H1 (cell line): Measurements from ENCODE around the gene PDE8B. TPM values are rescaled to one million over a fixed set of nuclear protein-coding genes. Genes with fewer than 3 reads are reported as not detected.

ENCODE experiments used
- CTCF ChIA-PET: fragments of 300-600 bp; sonication (Branson Sonifier 250); formaldehyde crosslinking; loops from one replicate; lab custom pipeline; 2021; ENCODE audit not compliant: partially characterized antibody; lab: Charles Lee
- POLR2A ChIA-PET: fragments of 300-600 bp; sonication (Branson Sonifier 250); formaldehyde crosslinking; loops from one replicate; lab custom pipeline; 2021; ENCODE audit warnings: inconsistent platforms; ENCODE audit not compliant: partially characterized antibody; lab: Charles Lee
- DNase-seq, 2 experiments: peaks; one replicate each; pipeline versions ENCODE4 v3.0.0 to v3.0.0-alpha.2; 2010 to 2022; ENCODE audit warnings: low spot score in 2 of 2, low read depth in 1 of 2, mixed read lengths in 1 of 2
- FAIRE-seq: peaks from 2 replicates; lab custom pipeline; 2011; peaks lifted over from hg19 to GRCh38; lab: Jason Lieb, UNC
- H2AFZ ChIP-seq: 2 replicates; pipeline ENCODE4 v1.8.1; 2012; ENCODE audit warnings: low read length, inconsistent platforms
- H2AK5ac ChIP-seq: 2 replicates; pipeline ENCODE4 v1.6.1; 2013; ENCODE audit warnings: low read depth, low read length
- H2BK120ac ChIP-seq: replicated peaks from 2 replicates; pipeline ENCODE3; 2013; ENCODE audit warnings: low read depth, low read length, inconsistent platforms
- H2BK12ac ChIP-seq: 2 replicates; pipeline ENCODE4 v1.6.1; 2013; ENCODE audit warnings: low read depth, low read length
- H2BK15ac ChIP-seq: 2 replicates; pipeline ENCODE4 v1.6.1; 2013; ENCODE audit warnings: low read length
- H2BK20ac ChIP-seq: 2 replicates; pipeline ENCODE4 v1.6.1; 2013; ENCODE audit warnings: low read length
- H2BK5ac ChIP-seq: 2 replicates; pipeline ENCODE4 v1.6.1; 2013; ENCODE audit warnings: low read depth, low read length
- H3K14ac ChIP-seq: 2 replicates; pipeline ENCODE4 v1.6.1; 2013; ENCODE audit warnings: inconsistent platforms; ENCODE audit not compliant: insufficient read length
- H3K18ac ChIP-seq: 2 replicates; pipeline ENCODE4 v1.6.1; 2013; ENCODE audit warnings: low read length; ENCODE audit errors: extremely low read depth
- H3K23ac ChIP-seq: 2 replicates; pipeline ENCODE4 v1.6.1; 2013; ENCODE audit warnings: inconsistent platforms; ENCODE audit not compliant: insufficient read length
- H3K23me2 ChIP-seq: 2 replicates; pipeline ENCODE4 v1.6.1; 2013; ENCODE audit warnings: low read depth, low read length
- H3K27ac ChIP-seq: 2 replicates; pipeline ENCODE4 v1.6.1; 2011; ENCODE audit warnings: low read depth, low read length, inconsistent platforms
- H3K27me3 ChIP-seq, 4 experiments: replicated peaks in 1 of 4; 1 replicate in 1 of 4; 2 replicates in 3 of 4; pipeline versions ENCODE4 v1.6.1 to v1.8.1; 2011 to 2013; ENCODE audit warnings: low read length in 3 of 4, mild to moderate bottlenecking in 3 of 4, inconsistent platforms in 2 of 4, mixed read lengths in 2 of 4, moderate library complexity in 1 of 4; ENCODE audit not compliant: control insufficient read depth in 3 of 4, insufficient read depth in 3 of 4; ENCODE audit errors: extremely low read depth in 1 of 4
- H3K36me3 ChIP-seq, 4 experiments: 2 replicates each; pipeline versions ENCODE4 v1.6.1 to v1.8.1; 2011 to 2013; ENCODE audit warnings: mild to moderate bottlenecking in 4 of 4, low read length in 3 of 4, moderate library complexity in 2 of 4, control low read depth in 1 of 4, inconsistent platforms in 1 of 4; ENCODE audit not compliant: insufficient read depth in 4 of 4, control insufficient read depth in 2 of 4
- H3K4ac ChIP-seq: replicated peaks from 2 replicates; pipeline ENCODE3; 2013; ENCODE audit warnings: low read length, low read depth, mixed read lengths, inconsistent platforms; ENCODE audit not compliant: insufficient read length
- H3K4me1 ChIP-seq, 4 experiments: replicated peaks in 1 of 4; 1 replicate in 1 of 4; 2 replicates in 3 of 4; pipeline versions ENCODE4 v1.6.1 to v1.8.1; 2011 to 2013; ENCODE audit warnings: low read length in 3 of 4, inconsistent platforms in 2 of 4, mixed read lengths in 1 of 4; ENCODE audit not compliant: insufficient read depth in 4 of 4, control insufficient read depth in 3 of 4
- H3K4me2 ChIP-seq, 2 experiments: 2 replicates each; pipeline versions ENCODE4 v1.6.1 to v1.8.1; 2011 to 2013; ENCODE audit warnings: low read depth in 2 of 2, low read length in 2 of 2, control low read depth in 1 of 2, inconsistent platforms in 1 of 2, mild to moderate bottlenecking in 1 of 2; ENCODE audit not compliant: insufficient read depth in 1 of 2
- H3K4me3 ChIP-seq, 4 experiments: fragments of 200-600, 300-600 bp in 1 of 4; sonication (generic), shearing (Covaris generic), sonication (Bioruptor Twin) in 1 of 4; 2 replicates each; pipeline versions ENCODE4 v1.5.1 to v1.8.1; 2011 to 2016; ENCODE audit warnings: low read length in 4 of 4, low read depth in 3 of 4, control low read depth in 2 of 4, inconsistent platforms in 2 of 4, mild to moderate bottlenecking in 2 of 4, mixed read lengths in 1 of 4, moderate library complexity in 1 of 4; ENCODE audit not compliant: insufficient read depth in 2 of 4; ENCODE audit errors: extremely low read depth in 1 of 4
- H3K56ac ChIP-seq: replicated peaks from 2 replicates; pipeline ENCODE3; 2013; ENCODE audit warnings: low read depth, mild to moderate bottlenecking, mixed read lengths, low read length, inconsistent platforms; ENCODE audit not compliant: insufficient read length
- H3K79me1 ChIP-seq: 2 replicates; pipeline ENCODE4 v1.6.1; 2013; ENCODE audit warnings: low read depth, low read length, control low read depth
- H3K79me2 ChIP-seq, 2 experiments: 2 replicates each; pipeline versions ENCODE4 v1.6.1 to v1.8.1; 2012 to 2013; ENCODE audit warnings: low read length in 2 of 2, mild to moderate bottlenecking in 2 of 2, inconsistent platforms in 1 of 2; ENCODE audit not compliant: insufficient read depth in 2 of 2, control insufficient read depth in 1 of 2
- H3K9ac ChIP-seq, 4 experiments: replicated peaks in 1 of 4; 1 replicate in 1 of 4; 2 replicates in 3 of 4; pipeline versions ENCODE4 v1.6.1 to v1.8.1; 2011 to 2013; ENCODE audit warnings: low read depth in 3 of 4, low read length in 3 of 4, control low read depth in 2 of 4, mild to moderate bottlenecking in 2 of 4, moderate library complexity in 2 of 4, inconsistent platforms in 1 of 4; ENCODE audit errors: extremely low read depth in 1 of 4
- H3K9me3 ChIP-seq, 2 experiments: 2 replicates each; pipeline versions ENCODE4 v1.6.1 to v1.8.1; 2012 to 2013; ENCODE audit warnings: mild to moderate bottlenecking in 2 of 2, moderate library complexity in 2 of 2, control low read depth in 1 of 2, inconsistent platforms in 1 of 2, low read depth in 1 of 2, low read length in 1 of 2, mixed read lengths in 1 of 2; ENCODE audit not compliant: insufficient read depth in 2 of 2
- H4K20me1 ChIP-seq, 2 experiments: replicated peaks in 1 of 2; 2 replicates each; pipeline versions ENCODE3 to v1.8.1; 2011 to 2013; ENCODE audit warnings: inconsistent platforms in 2 of 2, low read length in 2 of 2, mild to moderate bottlenecking in 1 of 2; ENCODE audit not compliant: insufficient read depth in 2 of 2, control insufficient read depth in 1 of 2
- H4K5ac ChIP-seq: 2 replicates; pipeline ENCODE4 v1.6.1; 2013; ENCODE audit warnings: low read length, low read depth, mixed read lengths, inconsistent platforms; ENCODE audit not compliant: insufficient read length
- H4K8ac ChIP-seq: 2 replicates; pipeline ENCODE4 v1.8.0; 2013; ENCODE audit warnings: mild to moderate bottlenecking, moderate library complexity, low read length, inconsistent platforms; ENCODE audit not compliant: insufficient read depth; ENCODE audit errors: extremely low read depth
- H4K91ac ChIP-seq: replicated peaks from 2 replicates; pipeline ENCODE3; 2013; ENCODE audit warnings: low read length, mixed read lengths, inconsistent platforms; ENCODE audit not compliant: insufficient read length
- ASH2L ChIP-seq: fragments of 200-600, 300-600 bp; sonication (generic); IDR thresholded peaks from one replicate; pipeline ENCODE4 v1.7.1; 2017; ENCODE audit warnings: low read length
- CEBPB ChIP-seq: IDR thresholded peaks from 2 replicates; pipeline ENCODE4 v1.6.1; 2012; ENCODE audit warnings: low read depth, low read length
- EZH2 ChIP-seq: fragments of 200-600 bp; sonication (generic); IDR thresholded peaks from 2 replicates; pipeline ENCODE4 v1.7.1; 2012; ENCODE audit warnings: low read depth, mild to moderate bottlenecking, moderate library complexity, low read length, inconsistent platforms; ENCODE audit not compliant: severe bottlenecking
- GABPA ChIP-seq: IDR thresholded peaks from 2 replicates; pipeline ENCODE4 v1.6.1; 2011; ENCODE audit warnings: mild to moderate bottlenecking, low read length, moderate library complexity, borderline replicate concordance; ENCODE audit not compliant: insufficient read depth
- GTF2F1 ChIP-seq: IDR thresholded peaks from 2 replicates; pipeline ENCODE4 v1.6.1; 2012; ENCODE audit warnings: low read depth, low read length, improper control_type of control experiment, borderline replicate concordance
- JUND ChIP-seq: IDR thresholded peaks from 2 replicates; pipeline ENCODE4 v1.6.1; 2011; ENCODE audit warnings: mild to moderate bottlenecking, improper control_type of control experiment, low read length
- KDM5A ChIP-seq: fragments of 200-600 bp; IDR thresholded peaks from 2 replicates; pipeline ENCODE4 v1.7.1; 2012; ENCODE audit warnings: mild to moderate bottlenecking, low read length, inconsistent platforms, mixed read lengths
- MAX ChIP-seq: IDR thresholded peaks from 2 replicates; pipeline ENCODE4 v1.6.1; 2012; ENCODE audit warnings: inconsistent platforms
- NRF1 ChIP-seq: IDR thresholded peaks from 2 replicates; pipeline ENCODE4 v1.6.1; 2011; ENCODE audit warnings: mild to moderate bottlenecking, low read depth, low read length, improper control_type of control experiment
- POLR2AphosphoS5 ChIP-seq: IDR thresholded peaks from 2 replicates; pipeline ENCODE4 v1.6.1; 2011; ENCODE audit warnings: low read depth, low read length
- SAP30 ChIP-seq: fragments of 300-600 bp; sonication (generic); IDR thresholded peaks from 2 replicates; pipeline ENCODE4 v1.7.1; 2012; ENCODE audit warnings: low read length, moderate library complexity, mild to moderate bottlenecking, inconsistent platforms; ENCODE audit not compliant: insufficient read depth, insufficient replicate concordance
- SIX5 ChIP-seq: IDR thresholded peaks from 2 replicates; pipeline ENCODE4 v1.6.1; 2011; ENCODE audit warnings: mild to moderate bottlenecking, low read depth, low read length
- SP4 ChIP-seq: IDR thresholded peaks from 2 replicates; pipeline ENCODE4 v1.6.1; 2012; ENCODE audit warnings: low read length, inconsistent platforms
- SRF ChIP-seq: IDR thresholded peaks from 2 replicates; pipeline ENCODE4 v1.6.1; 2011; ENCODE audit warnings: mild to moderate bottlenecking, low read depth, low read length, moderate library complexity
- TAF1 ChIP-seq: IDR thresholded peaks from 2 replicates; pipeline ENCODE4 v1.6.1; 2011; ENCODE audit warnings: mild to moderate bottlenecking, low read depth, low read length
- YY1 ChIP-seq: IDR thresholded peaks from 2 replicates; pipeline ENCODE4 v1.6.1; 2011; ENCODE audit warnings: low read depth, mild to moderate bottlenecking, low read length
- WGBS, 2 experiments: shearing (Covaris generic) in 1 of 2; methylation state at CpG; one replicate each; pipeline versions ENCODE4 v1.1.6 to v1.1.7; 2013 to 2015; ENCODE audit warnings: low lambda C conversion rate in 2 of 2, mixed read lengths in 2 of 2, inconsistent platforms in 1 of 2, low coverage in 1 of 2, missing lambda C conversion rate in 1 of 2; ENCODE audit not compliant: insufficient replicate concordance in 2 of 2, insufficient coverage in 1 of 2, insufficient read length in 1 of 2; ENCODE audit errors: extremely low coverage in 1 of 2, missing lambda C conversion rate in 1 of 2; 5-methylcytosine and 5-hydroxymethylcytosine counted together
- polyA plus RNA-seq, 7 experiments: library from polyadenylated mRNA; depleted of rRNA in 3 of 7; stranded (reverse) in 5 of 7; unstranded in 2 of 7; fragments of >200 nt in 5 of 7; fragments of 200-250 nt in 2 of 7; gene quantifications; 1 replicate in 5 of 7; 2 replicates in 1 of 7; 4 replicates in 1 of 7; pipeline versions ENCODE4 v1.2.1 to v1.2.3, GENCODE V29; 2011 to 2013; ENCODE audit warnings: missing spikeins in 2 of 7, mixed read lengths in 2 of 7
- total RNA-seq: library from RNA; stranded (reverse); fragmentation: NEBNext Ultra II Directional; extraction: Animal tissue kit (Norgen Biotek cat#: 25700); gene quantifications from 2 replicates; pipeline ENCODE4 v1.2.1, GENCODE V29; 2021

PDE8B gene
- total and polyA plus RNA-seq, 2 of the 8 experiments (the other 6 are each of a cell fraction or from before 2014, with no cell fraction given), result 0.32 to 1.1 TPM

DNA sequence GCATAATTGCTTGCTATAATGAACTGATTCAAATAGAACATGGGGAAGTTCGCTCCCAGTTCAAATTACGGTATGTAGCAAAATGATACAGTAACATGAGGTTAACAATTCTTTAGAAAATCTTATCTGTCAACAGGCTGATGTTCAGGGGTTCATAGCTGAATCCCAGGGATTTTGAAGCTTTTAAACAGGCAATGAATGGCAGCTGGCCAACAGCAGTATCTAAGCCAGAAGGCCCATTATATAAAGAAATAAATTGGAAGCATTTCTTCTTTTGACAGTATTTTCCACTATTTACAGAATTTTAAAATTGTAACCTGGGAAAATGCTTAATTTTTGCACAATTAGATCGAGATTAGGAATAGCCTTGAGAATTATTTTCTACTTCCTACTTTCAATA is 126.8 kb downstream of the PDE8B start:
- H3K23me2 ChIP-seq, result no peaks in the 10 kb centered on the region; the same call in 1 of the 2 replicates
- no peak overlapping the region for H3K4me2 ChIP-seq
- H3K23ac ChIP-seq, result no peak overlapping the region
- peaks cover 0 to 9% (median 7%) of the 10 kb centered on the region in 4 experiments; a peak in 4 of 7 replicates for H3K4me1 ChIP-seq
- H2BK5ac ChIP-seq, result no peak overlapping the region
- H4K20me1 ChIP-seq, result no peaks in the 10 kb centered on the region
- no peak overlapping the region for H2AFZ ChIP-seq
- H3K9ac ChIP-seq, result no peak overlapping the region
- no peak overlapping the region for H3K4me3 ChIP-seq
- no peak overlapping the region for H3K27ac ChIP-seq
- no peaks in the 10 kb centered on the region for H3K36me3 ChIP-seq
- 83% methylated on average over 3 of the region's 3 CpGs; no CpG with 5 or more reads in 1 of the 2 experiments for WGBS, 2 experiments
- H3K18ac ChIP-seq, result no peak overlapping the region
- H2BK15ac ChIP-seq, result no peak overlapping the region
- no peak overlapping the region for H4K91ac ChIP-seq
- no peaks in the 10 kb centered on the region for H3K27me3 ChIP-seq
- no peak overlapping the region for H3K14ac ChIP-seq
- no peaks in the 10 kb centered on the region for H3K9me3 ChIP-seq
- no peak overlapping the region for H3K4ac ChIP-seq
- no peaks in the 10 kb centered on the region for H3K79me2 ChIP-seq
- ChIA-PET POLR2A (no interaction called here), CTCF (interaction anchor here (1.3 to 1.5 kb wide), 3 partner anchors 13 to 209 kb away, joined by 3 to 5 read pairs (median 4); no protein-coding TSS in a partner anchor)
- H4K5ac ChIP-seq, result no peak overlapping the region
- H3K56ac ChIP-seq, result no peak overlapping the region
- DNase-seq (no peak), FAIRE-seq (no peak)
- no peak overlapping the region for H2BK20ac ChIP-seq
- H2BK12ac ChIP-seq, result no peak overlapping the region
- no peak overlapping the region for H2BK120ac ChIP-seq
- no peak overlapping the region for H2AK5ac ChIP-seq
- no peaks in the 10 kb centered on the region for H3K79me1 ChIP-seq
- H4K8ac ChIP-seq, result no peak overlapping the region
- TF ChIP-seq GABPA, result no peak
- no peak for TF ChIP-seq SRF
- no peak for TF ChIP-seq GTF2F1
- TF ChIP-seq MAX, result no peak
- no peak for TF ChIP-seq SAP30
- no peak for TF ChIP-seq NRF1
- TF ChIP-seq SIX5, result no peak
- no peak for TF ChIP-seq YY1
- TF ChIP-seq KDM5A, result no peak
- no peak for TF ChIP-seq POLR2AphosphoS5
- TF ChIP-seq SP4, result no peak
- no peak for TF ChIP-seq TAF1
- no peak for TF ChIP-seq CEBPB
- TF ChIP-seq JUND, result no peak
- no peak for TF ChIP-seq EZH2
- TF ChIP-seq ASH2L, result no peak
